PC-9 (cell line): Measurements from ENCODE around the gene KCNA10. TPM values are rescaled to one million over a fixed set of nuclear protein-coding genes. Genes with fewer than 3 reads are reported as not detected.
"Not testable (repeated sequence)": the region's sequence is repeated elsewhere in the genome, so short reads cannot be mapped to it uniquely, and the experiment has no call there.

Experiments
- BruUV-seq: library from RNA; stranded (reverse); fragments of 400-500 nt; replicated peaks from 2 replicates; lab custom pipeline; 2021; lab: Mats Ljungman, UMichigan
- CTCF ChIA-PET: fragments of 300-600 bp; sonication (Branson Sonifier 250); formaldehyde crosslinking; loops from one replicate; lab custom pipeline; 2022; ENCODE audit warnings: antibody characterized with exemption; lab: Charles Lee
- POLR2A ChIA-PET: fragments of 300-600 bp; sonication (Branson Sonifier 250); formaldehyde crosslinking; loops from one replicate; lab custom pipeline; 2022; ENCODE audit warnings: antibody characterized with exemption; ENCODE audit not compliant: unreplicated experiment; lab: Charles Lee
- DNase-seq, 2 experiments: peaks; one replicate each; pipeline versions ENCODE4 v3.0.0 to v3.0.0-alpha.2; 2015 to 2022; ENCODE audit warnings: mixed read lengths in 1 of 2
- H2AFZ ChIP-seq: fragments of 200-600 bp; sonication (generic); 2 replicates; pipeline ENCODE4 v1.8.1; 2017; ENCODE audit warnings: antibody characterized with exemption
- H3F3A ChIP-seq: fragments of 200-600 bp; sonication (generic); 2 replicates; pipeline ENCODE4 v1.8.1; 2017; ENCODE audit warnings: antibody characterized with exemption, mild to moderate bottlenecking, low read depth; ENCODE audit not compliant: insufficient read depth
- H3K27ac ChIP-seq: fragments of 200-600 bp; sonication (generic); 2 replicates; pipeline ENCODE4 v1.6.1; 2016; ENCODE audit warnings: mixed run types
- H3K27me3 ChIP-seq: fragments of 200-600 bp; sonication (generic); 2 replicates; pipeline ENCODE4 v1.6.1; 2016; ENCODE audit warnings: low read depth, mixed run types; ENCODE audit not compliant: insufficient read depth
- H3K36me3 ChIP-seq: fragments of 200-600 bp; sonication (generic); 2 replicates; pipeline ENCODE4 v1.6.1; 2016; ENCODE audit warnings: low read depth, mixed run types
- H3K4me1 ChIP-seq: fragments of 200-600 bp; sonication (generic); replicated peaks from 2 replicates; pipeline ENCODE4 v1.6.1; 2016; ENCODE audit warnings: mixed run types; ENCODE audit not compliant: insufficient read depth
- H3K4me2 ChIP-seq: fragments of 200-600 bp; sonication (generic); 2 replicates; pipeline ENCODE4 v1.6.1; 2017; ENCODE audit warnings: mixed run types
- H3K4me3 ChIP-seq: fragments of 200-600 bp; sonication (generic); 2 replicates; pipeline ENCODE4 v1.6.1; 2016; ENCODE audit warnings: mixed run types
- H3K79me2 ChIP-seq: fragments of 200-600 bp; sonication (generic); 2 replicates; pipeline ENCODE4 v1.6.1; 2017; ENCODE audit warnings: low read depth, mixed run types
- H3K9me2 ChIP-seq: fragments of 200-600 bp; sonication (generic); 2 replicates; pipeline ENCODE4 v1.8.1; 2017; ENCODE audit warnings: mild to moderate bottlenecking; ENCODE audit not compliant: insufficient read depth
- H3K9me3 ChIP-seq: fragments of 200-600 bp; sonication (generic); 2 replicates; pipeline ENCODE4 v1.8.1; 2016; ENCODE audit warnings: low read depth; ENCODE audit not compliant: insufficient read depth
- H4K20me1 ChIP-seq: fragments of 200-600 bp; sonication (generic); 2 replicates; pipeline ENCODE4 v1.8.1; 2017; ENCODE audit not compliant: insufficient read depth
- CTCF ChIP-seq: fragments of 200-600 bp; sonication (generic); conservative IDR thresholded peaks from 2 replicates; pipeline ENCODE4 v1.6.1; 2017; ENCODE audit warnings: mixed run types, antibody characterized with exemption, mild to moderate bottlenecking, moderate library complexity
- EZH2 ChIP-seq: fragments of 200-600 bp; sonication (generic); IDR thresholded peaks from 2 replicates; pipeline ENCODE4 v1.8.0; 2017; ENCODE audit warnings: antibody characterized with exemption, low read depth
- intact Hi-C: fragments of 100-400 bp; cut with micrococcal nuclease; formaldehyde crosslinking; loops from one replicate; pipeline ENCODE4 v1.10.0; 2022; ENCODE audit not compliant: unreplicated experiment
- total RNA-seq: library from RNA; stranded (reverse); gene quantifications from 2 replicates; pipeline ENCODE4 v1.2.3, GENCODE V29; 2021

Gene KCNA10
- total RNA-seq, 1 experiment from 2014 or later, result not detected

DNA sequence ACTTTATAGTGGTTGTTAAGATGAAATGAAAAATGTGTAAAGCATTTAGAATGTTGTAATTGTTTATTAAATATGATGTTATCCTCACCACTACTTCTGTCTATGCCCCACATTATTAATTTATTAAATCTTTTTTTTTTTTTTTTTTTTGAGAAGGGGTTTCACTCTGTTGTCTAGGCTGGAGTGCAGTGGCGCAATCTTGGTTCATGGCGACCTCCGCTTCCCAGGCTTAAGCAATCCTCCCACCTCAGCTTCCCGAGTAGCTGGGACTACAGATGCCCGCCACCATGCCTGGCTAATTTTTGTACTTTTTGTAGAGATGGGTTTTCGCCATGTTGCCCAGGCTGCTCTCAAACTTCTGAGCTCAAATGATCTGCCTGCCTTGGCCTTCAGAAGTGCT is 7.5 kb downstream of the KCNA10 start:
- BruUV-seq, result no TSS peak
- Histone ChIP-seq H3K36me3 (no peaks in the 10 kb centered on the region), H3K4me3 (no peak overlapping the region), H4K20me1 (no peaks in the 10 kb centered on the region), H3K79me2 (no peaks in the 10 kb centered on the region), H3K4me1 (no peaks in the 10 kb centered on the region), H3K27me3 (peaks cover 22% of the 10 kb centered on the region), H3K4me2 (no peak overlapping the region), H3K9me3 (no peaks in the 10 kb centered on the region), H3F3A (no peaks in the 10 kb centered on the region), H3K9me2 (no peaks in the 10 kb centered on the region), H3K27ac (no peak overlapping the region), H2AFZ (no peak overlapping the region)
- DNase-seq, result no peak
- POLR2A ChIA-PET, result no interaction called here
- intact Hi-C loops, result no loop called here
- CTCF ChIA-PET, result interaction anchor here (0.6 to 0.7 kb wide), 2 partner anchors 106 to 451 kb away, joined by 3 to 5 read pairs; no protein-coding TSS in a partner anchor
- TF ChIP-seq EZH2 (no peak), CTCF (no peak)

GRCh38 chr1:110510921-110511320 is 8.1 kb downstream of the KCNA10 start:
- H2AFZ ChIP-seq, H3K9me3 ChIP-seq, intact Hi-C loops, H3K27ac ChIP-seq, H3K36me3 ChIP-seq, H3K4me3 ChIP-seq, H3K4me1 ChIP-seq, POLR2A ChIA-PET, DNase-seq, H3K9me2 ChIP-seq, H4K20me1 ChIP-seq, BruUV-seq, H3K4me2 ChIP-seq, H3F3A ChIP-seq, H3K79me2 ChIP-seq: not testable (repeated sequence)
- H3K27me3 ChIP-seq, result peaks cover 23% of the 10 kb centered on the region
- CTCF ChIA-PET, result interaction anchor here (0.6 kb wide), 1 partner anchor 451 kb away, joined by 3 read pairs; no protein-coding TSS in a partner anchor

DNA sequence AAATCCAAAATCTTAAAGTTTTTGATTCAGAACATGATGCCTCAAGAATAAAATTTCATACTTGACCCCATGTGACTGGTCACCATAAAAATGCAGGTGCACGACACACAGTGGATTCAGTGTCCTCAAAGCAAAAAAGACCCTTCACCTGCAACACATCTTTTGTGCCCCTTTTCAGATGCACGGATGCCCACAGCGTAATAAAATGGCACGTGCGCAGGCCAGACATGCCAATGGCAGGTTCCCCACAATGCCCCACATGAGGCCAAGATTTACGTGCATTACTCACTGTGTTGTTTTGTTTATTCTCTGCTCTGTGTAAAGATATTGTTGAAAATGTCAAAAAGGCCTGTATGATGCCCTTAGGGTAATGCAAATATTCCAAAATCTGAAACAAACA is 9.3 kb downstream of the KCNA10 start:
- no peaks in the 10 kb centered on the region for H3F3A ChIP-seq
- peaks cover 31% of the 10 kb centered on the region for H3K27me3 ChIP-seq
- H4K20me1 ChIP-seq, result no peaks in the 10 kb centered on the region
- TF ChIP-seq CTCF, result no peak
- no peak for TF ChIP-seq EZH2
- H3K4me3 ChIP-seq, result no peak overlapping the region
- H3K36me3 ChIP-seq, result no peaks in the 10 kb centered on the region
- H3K79me2 ChIP-seq, result no peaks in the 10 kb centered on the region
- DNase-seq, result no peak
- no peaks in the 10 kb centered on the region for H3K9me3 ChIP-seq
- H3K4me2 ChIP-seq, result no peak overlapping the region
- H3K27ac ChIP-seq, result no peak overlapping the region
- H3K9me2 ChIP-seq, result no peaks in the 10 kb centered on the region
- CTCF ChIA-PET, result interaction anchor here (0.6 kb wide), 1 partner anchor 301 kb away, joined by 4 read pairs; no protein-coding TSS in a partner anchor
- intact Hi-C loops, result no loop called here
- H2AFZ ChIP-seq, result no peak overlapping the region
- no peaks in the 10 kb centered on the region for H3K4me1 ChIP-seq
- POLR2A ChIA-PET, result no interaction called here
- BruUV-seq, result no TSS peak
